ENCODE results near the gene CERT1. TPM values are rescaled to one million over a fixed set of nuclear protein-coding genes. Genes with fewer than 3 reads are reported as not detected.

CERT1 gene
- total RNA-seq, 2 experiments from 2014 or later, result 23.9 to 24.6 TPM

- Mint-ChIP-seq H3K9me3 (no peaks in the 10 kb centered on the region), H3K27me3 (no peaks in the 10 kb centered on the region), H3K4me3 (no peak overlapping the region), H3K36me3 (ENCODE audit: low read depth) (peaks cover 14% of the 10 kb centered on the region), H3K4me1 (ENCODE audit: low read depth) (no peaks in the 10 kb centered on the region), H3K27ac (no peak overlapping the region)
- no peak for DNase-seq
- ChIA-PET CTCF (interaction anchor here (0.6 to 1.6 kb wide), 2 partner anchors 9 to 935 kb away, joined by 3 to 4 read pairs; no protein-coding TSS in a partner anchor), POLR2A (no interaction called here)
- ATAC-seq, result no peak
- intact Hi-C loops (cut with micrococcal nuclease), result no loop called here
- TF ChIP-seq CTCF (IDR thresholded peaks at IDR 0.05), result no peak
These were observed 136.0 kb downstream of the CERT1 start for GRCh38 chr5:75375414-75375813.

- H3K4me1 Mint-ChIP-seq (ENCODE audit: low read depth), result no peaks in the 10 kb centered on the region
- intact Hi-C loops (cut with micrococcal nuclease), result no loop called here
- H3K27me3 Mint-ChIP-seq, result no peaks in the 10 kb centered on the region
- DNase-seq, result no peak
- H3K27ac Mint-ChIP-seq, result no peak overlapping the region
- CTCF ChIA-PET, result no interaction called here
- H3K4me3 Mint-ChIP-seq, result no peak overlapping the region
- no peaks in the 10 kb centered on the region for H3K9me3 Mint-ChIP-seq
- no peak for ATAC-seq
- peaks cover 11% of the 10 kb centered on the region for H3K36me3 Mint-ChIP-seq (ENCODE audit: low read depth)
- POLR2A ChIA-PET, result no interaction called here
- no peak for TF ChIP-seq CTCF (IDR thresholded peaks at IDR 0.05)
These were observed 137.0 kb downstream of the CERT1 start for GRCh38 chr5:75374394-75374814.

GRCh38 chr5:75373862-75374261, 137.6 kb downstream of the CERT1 start:
- no peak for TF ChIP-seq CTCF (IDR thresholded peaks at IDR 0.05)

GRCh38 chr5:75368391-75368790, 143.0 kb downstream of the CERT1 start:
- Mint-ChIP-seq H3K4me1 (ENCODE audit: low read depth) (peaks cover 7% of the 10 kb centered on the region), H3K9me3 (no peaks in the 10 kb centered on the region), H3K4me3 (no peak overlapping the region), H3K27me3 (no peaks in the 10 kb centered on the region), H3K27ac (no peak overlapping the region), H3K36me3 (ENCODE audit: low read depth) (peaks cover 1% of the 10 kb centered on the region)
- DNase-seq (no peak), ATAC-seq (no peak)
- no peak for TF ChIP-seq CTCF (IDR thresholded peaks at IDR 0.05)
- ChIA-PET CTCF (interaction anchor here (1.4 kb wide), 2 partner anchors 37 to 312 kb away, joined by 3 read pairs; no protein-coding TSS in a partner anchor), POLR2A (interaction anchor here (1.0 kb wide), 1 partner anchor 16 kb away, joined by 3 read pairs; no protein-coding TSS in a partner anchor)
- intact Hi-C loops (cut with micrococcal nuclease), result loop anchor here (10.0 kb wide), 1 partner anchor 316 kb away; no protein-coding TSS in a partner anchor

More at GRCh38 chr5:75373862-75374261, 137.6 kb downstream of the CERT1 start:
- H3K4me3 Mint-ChIP-seq, result no peak overlapping the region
- POLR2A ChIA-PET, result no interaction called here
- DNase-seq, result no peak
- no peaks in the 10 kb centered on the region for H3K27me3 Mint-ChIP-seq
- H3K9me3 Mint-ChIP-seq, result no peaks in the 10 kb centered on the region
- no peak overlapping the region for H3K27ac Mint-ChIP-seq
- H3K4me1 Mint-ChIP-seq (ENCODE audit: low read depth), result no peaks in the 10 kb centered on the region
- H3K36me3 Mint-ChIP-seq (ENCODE audit: low read depth), result peaks cover 10% of the 10 kb centered on the region
- CTCF ChIA-PET, result no interaction called here
- intact Hi-C loops (cut with micrococcal nuclease), result no loop called here
- no peak for ATAC-seq

GRCh38 chr5:75367401-75367800, 144.0 kb downstream of the CERT1 start:
- DNase-seq (no peak), ATAC-seq (no peak)
- H3K9me3 Mint-ChIP-seq, result no peaks in the 10 kb centered on the region
- peaks cover 7% of the 10 kb centered on the region for H3K4me1 Mint-ChIP-seq (ENCODE audit: low read depth)
- intact Hi-C loops (cut with micrococcal nuclease), result loop anchor here (10.0 kb wide), 1 partner anchor 317 kb away; no protein-coding TSS in a partner anchor
- ChIA-PET POLR2A (no interaction called here), CTCF (interaction anchor here (1.4 kb wide), 2 partner anchors 36 to 313 kb away, joined by 3 read pairs; no protein-coding TSS in a partner anchor)
- H3K27ac Mint-ChIP-seq, result no peak overlapping the region
- peaks cover 1% of the 10 kb centered on the region for H3K36me3 Mint-ChIP-seq (ENCODE audit: low read depth)
- no peak overlapping the region for H3K4me3 Mint-ChIP-seq
- TF ChIP-seq CTCF (IDR thresholded peaks at IDR 0.05), result no peak
- no peaks in the 10 kb centered on the region for H3K27me3 Mint-ChIP-seq

Measured in activated CD8-positive, alpha-beta T cell treated with anti-CD3 and anti-CD28 coated beads for 36 hours (primary cell).